HEK293 (cell line): ENCODE measurements around the gene TRAPPC12.
A peak's percentile ranks its signal among the peaks of the same experiment; 100 is the strongest.

Source experiments
- CTCF ChIA-PET: fragments of 350-600 bp; formaldehyde crosslinking; extraction: SDS; loops from one replicate; lab custom pipeline; 2021; ENCODE audit warnings: antibody characterized with exemption; lab: Yijun Ruan, JAX
- POLR2A ChIA-PET: fragments of 300-600 bp; formaldehyde crosslinking; extraction: SDS; loops from one replicate; lab custom pipeline; 2020; ENCODE audit warnings: antibody characterized with exemption, inconsistent platforms; lab: Yijun Ruan, JAX
- H3K27ac ChIP-seq: fragments of 200-500 bp; sonication (Bioruptor generic); 2 replicates; pipeline ENCODE4 v1.5.1; 2014; ENCODE audit warnings: low read depth, low read length, control low read depth, inconsistent platforms; ENCODE audit errors: extremely low read depth
- H3K36me3 ChIP-seq, 2 experiments: fragments of 200-500 bp in 1 of 2; sonication (Bioruptor generic) in 1 of 2; 1 replicate in 1 of 2; 2 replicates in 1 of 2; pipeline ENCODE4 v1.5.1; 2014 to 2017; ENCODE audit warnings: inconsistent platforms in 2 of 2, low read length in 2 of 2; ENCODE audit not compliant: control insufficient read depth in 2 of 2, insufficient read depth in 1 of 2
- H3K4me1 ChIP-seq: fragments of 200-500 bp; sonication (Bioruptor generic); 2 replicates; pipeline ENCODE4 v1.5.1; 2014; ENCODE audit warnings: mild to moderate bottlenecking, low read length, inconsistent platforms; ENCODE audit not compliant: control insufficient read depth, insufficient read depth
- H3K4me3 ChIP-seq: 2 replicates; pipeline ENCODE4 v1.5.1; 2011; ENCODE audit warnings: low read depth, mild to moderate bottlenecking, control low read depth, low read length, moderate library complexity
- H3K9me3 ChIP-seq: fragments of 200-500 bp; sonication (Bioruptor generic); 2 replicates; pipeline ENCODE4 v1.5.1; 2014; ENCODE audit warnings: low read depth, low read length, inconsistent platforms; ENCODE audit not compliant: control insufficient read depth, insufficient read depth
- GLI2 ChIP-seq: fragments of 450-650 bp; formaldehyde crosslinking; IDR thresholded peaks from 2 replicates; pipeline ENCODE4; 2017; ENCODE audit warnings: missing biosample characterization, missing genetic modification characterization, low read depth, borderline replicate concordance
- HOXA7 ChIP-seq: sonication (generic); formaldehyde crosslinking; IDR thresholded peaks from 2 replicates; pipeline ENCODE4 v1.8.1; 2022; ENCODE audit warnings: missing genetic modification reagents, borderline replicate concordance
- OSR2 ChIP-seq: fragments of 450-650 bp; formaldehyde crosslinking; IDR thresholded peaks from 2 replicates; pipeline ENCODE4 v1.5.1; 2016; ENCODE audit warnings: missing biosample characterization, missing genetic modification characterization
- SALL2 ChIP-seq: fragments of 450-650 bp; formaldehyde crosslinking; IDR thresholded peaks from 2 replicates; pipeline ENCODE4 v1.5.0; 2017; ENCODE audit warnings: missing biosample characterization, mild to moderate bottlenecking, missing genetic modification characterization, borderline replicate concordance
- SP2 ChIP-seq: fragments of 450-650 bp; formaldehyde crosslinking; IDR thresholded peaks from 2 replicates; pipeline ENCODE4 v1.5.1; 2016; ENCODE audit warnings: missing biosample characterization, missing genetic modification characterization
- YY2 ChIP-seq: fragments of 450-650 bp; formaldehyde crosslinking; IDR thresholded peaks from 2 replicates; pipeline ENCODE4 v1.5.1; 2016; ENCODE audit warnings: missing biosample characterization, missing genetic modification characterization
- ZBTB17 ChIP-seq: fragments of 450-650 bp; formaldehyde crosslinking; IDR thresholded peaks from 2 replicates; pipeline ENCODE4 v1.5.1; 2016; ENCODE audit warnings: missing biosample characterization, missing genetic modification characterization
- ZBTB48 ChIP-seq: fragments of 450-650 bp; formaldehyde crosslinking; IDR thresholded peaks from 2 replicates; pipeline ENCODE4 v1.5.1; 2016; ENCODE audit warnings: missing biosample characterization, missing genetic modification characterization
- ZIC2 ChIP-seq: fragments of 450-650 bp; formaldehyde crosslinking; IDR thresholded peaks from 2 replicates; pipeline ENCODE4 v1.5.1; 2016; ENCODE audit warnings: missing biosample characterization, missing genetic modification characterization
- ZNF133 ChIP-seq: fragments of 450-650 bp; formaldehyde crosslinking; IDR thresholded peaks from 2 replicates; pipeline ENCODE4 v1.5.1; 2016; ENCODE audit warnings: missing biosample characterization, missing genetic modification characterization
- ZNF138 ChIP-seq: fragments of 450-650 bp; formaldehyde crosslinking; IDR thresholded peaks from 2 replicates; pipeline ENCODE4 v1.5.1; 2016; ENCODE audit warnings: missing biosample characterization, missing genetic modification characterization, borderline replicate concordance
- ZNF169 ChIP-seq: fragments of 450-650 bp; formaldehyde crosslinking; IDR thresholded peaks from 2 replicates; pipeline ENCODE4 v1.5.1; 2016; ENCODE audit warnings: missing biosample characterization, missing genetic modification characterization
- ZNF221 ChIP-seq: fragments of 450-650 bp; formaldehyde crosslinking; IDR thresholded peaks from 2 replicates; pipeline ENCODE4 v1.5.1; 2017; ENCODE audit warnings: missing biosample characterization, missing genetic modification characterization, borderline replicate concordance
- ZNF23 ChIP-seq: fragments of 450-650 bp; formaldehyde crosslinking; IDR thresholded peaks from 2 replicates; pipeline ENCODE4 v1.5.1; 2016; ENCODE audit warnings: missing biosample characterization, missing genetic modification characterization, borderline replicate concordance
- ZNF404 ChIP-seq: fragments of 450-650 bp; formaldehyde crosslinking; IDR thresholded peaks from 2 replicates; pipeline ENCODE4 v1.5.1; 2017; ENCODE audit warnings: missing biosample characterization, missing genetic modification characterization
- ZNF530 ChIP-seq: fragments of 450-650 bp; formaldehyde crosslinking; IDR thresholded peaks from 2 replicates; pipeline ENCODE4 v1.5.1; 2016; ENCODE audit warnings: low read depth, missing biosample characterization, missing genetic modification characterization
- ZNF548 ChIP-seq: fragments of 450-650 bp; formaldehyde crosslinking; IDR thresholded peaks from 2 replicates; pipeline ENCODE4 v1.5.1; 2016; ENCODE audit warnings: missing biosample characterization, missing genetic modification characterization
- ZNF610 ChIP-seq: fragments of 450-650 bp; formaldehyde crosslinking; IDR thresholded peaks from 2 replicates; pipeline ENCODE4 v1.5.1; 2016; ENCODE audit warnings: missing biosample characterization, missing genetic modification characterization, borderline replicate concordance
- ZNF677 ChIP-seq: fragments of 450-650 bp; IDR thresholded peaks from 2 replicates; pipeline ENCODE4 v1.5.0; 2018; ENCODE audit warnings: missing biosample characterization, mild to moderate bottlenecking, missing genetic modification characterization, moderate library complexity
- ZNF707 ChIP-seq: fragments of 450-650 bp; formaldehyde crosslinking; IDR thresholded peaks from 2 replicates; pipeline ENCODE4 v1.5.1; 2016; ENCODE audit warnings: missing biosample characterization, missing genetic modification characterization
- TF ChIP-seq, protein P1 (sequence below): fragments of 450-650 bp; formaldehyde crosslinking; IDR thresholded peaks from 2 replicates; pipeline ENCODE4 v1.5.1; 2016; ENCODE audit warnings: missing biosample characterization, missing genetic modification characterization, low read depth
- TF ChIP-seq, protein P2 (sequence below): fragments of 450-650 bp; formaldehyde crosslinking; IDR thresholded peaks from 2 replicates; pipeline ENCODE4 v1.5.1; 2017; ENCODE audit warnings: missing biosample characterization, missing genetic modification characterization
- TF ChIP-seq, protein P3 (sequence below): IDR thresholded peaks from 2 replicates; pipeline ENCODE4 v1.6.1; 2011; ENCODE audit warnings: mild to moderate bottlenecking, low read depth, low read length, borderline replicate concordance
- TF ChIP-seq, protein P4 (sequence below): fragments of 450-650 bp; formaldehyde crosslinking; IDR thresholded peaks from 2 replicates; pipeline ENCODE4 v1.5.1; 2016; ENCODE audit warnings: missing biosample characterization, missing genetic modification characterization

TRAPPC12 gene

DNA sequence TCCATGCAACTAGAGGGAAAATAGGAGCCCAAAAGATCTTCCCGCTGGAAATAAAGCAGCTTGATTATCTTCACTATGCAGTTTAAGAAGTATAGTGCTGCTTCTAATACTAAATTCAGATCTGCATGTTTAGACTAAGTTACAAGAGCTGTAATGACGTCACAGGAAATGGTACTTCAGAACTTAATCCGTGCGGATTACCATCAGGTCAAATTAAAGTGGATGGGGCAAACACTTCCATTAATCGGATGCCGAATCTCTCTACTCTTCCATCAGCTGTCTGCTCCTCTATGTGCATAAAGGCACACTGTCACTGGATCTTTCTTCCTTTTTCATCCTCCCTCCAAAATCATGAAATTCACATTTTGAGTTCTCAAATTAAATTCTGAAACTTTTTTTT, 52.6 kb downstream of the TRAPPC12 start:
- peaks cover 0 to 47% of the 10 kb centered on the region in 2 experiments; a peak in 2 of 3 replicates for H3K36me3 ChIP-seq
- H3K27ac ChIP-seq: no peak overlapping the region
- TF ChIP-seq SP2 (tag by site-specific recombination): no peak
- TF ChIP-seq ZBTB17 (tag by site-specific recombination): 0 out of 2 replicates have a peak, but pooled peaks have one; percentile 25
- TF ChIP-seq, protein P1, sequence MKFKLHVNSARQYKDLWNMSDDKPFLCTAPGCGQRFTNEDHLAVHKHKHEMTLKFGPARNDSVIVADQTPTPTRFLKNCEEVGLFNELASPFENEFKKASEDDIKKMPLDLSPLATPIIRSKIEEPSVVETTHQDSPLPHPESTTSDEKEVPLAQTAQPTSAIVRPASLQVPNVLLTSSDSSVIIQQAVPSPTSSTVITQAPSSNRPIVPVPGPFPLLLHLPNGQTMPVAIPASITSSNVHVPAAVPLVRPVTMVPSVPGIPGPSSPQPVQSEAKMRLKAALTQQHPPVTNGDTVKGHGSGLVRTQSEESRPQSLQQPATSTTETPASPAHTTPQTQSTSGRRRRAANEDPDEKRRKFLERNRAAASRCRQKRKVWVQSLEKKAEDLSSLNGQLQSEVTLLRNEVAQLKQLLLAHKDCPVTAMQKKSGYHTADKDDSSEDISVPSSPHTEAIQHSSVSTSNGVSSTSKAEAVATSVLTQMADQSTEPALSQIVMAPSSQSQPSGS: peak; percentile 70
- POLR2A ChIA-PET: no interaction called here
- no peaks in the 10 kb centered on the region for H3K9me3 ChIP-seq
- no peaks in the 10 kb centered on the region for H3K4me1 ChIP-seq
- H3K4me3 ChIP-seq: no peak overlapping the region
- CTCF ChIA-PET: interaction anchor here (2.7 kb wide), 1 partner anchor 8 kb away, joined by 29 read pairs; no protein-coding TSS in a partner anchor

DNA sequence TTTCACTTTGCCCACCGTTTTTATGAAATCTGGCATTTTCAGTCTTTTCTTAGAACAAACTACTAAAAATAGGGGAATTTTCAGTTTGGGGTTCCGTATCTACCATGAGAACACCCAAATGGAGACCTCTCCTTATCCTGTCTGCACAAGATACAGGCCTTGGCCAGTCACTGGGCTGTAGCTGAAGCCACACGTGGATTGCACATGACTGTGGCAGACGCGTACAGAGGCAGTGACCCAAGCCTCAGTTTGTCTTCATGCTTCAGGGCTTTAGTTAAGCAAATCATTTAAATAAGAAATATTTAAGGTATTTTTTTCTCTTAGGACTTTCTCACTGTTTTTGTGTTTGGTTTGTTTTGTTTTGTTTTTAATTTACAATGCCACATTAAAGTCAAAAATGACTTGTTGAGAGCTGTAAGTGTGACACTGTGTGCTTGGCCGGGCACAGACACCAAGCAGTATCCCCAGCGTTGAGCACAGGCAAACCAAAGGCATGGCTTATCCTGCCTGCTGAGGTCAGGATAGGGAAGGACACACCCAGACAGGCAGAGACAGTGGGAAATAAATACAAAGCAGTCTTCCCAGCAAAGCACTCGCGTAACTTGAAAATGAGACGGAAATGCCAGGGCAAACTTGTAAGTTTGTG, 53.3 kb downstream of the TRAPPC12 start:
- H3K36me3 ChIP-seq: peaks cover 0 to 42% of the 10 kb centered on the region in 2 experiments; a peak in 2 of 3 replicates
- H3K4me1 ChIP-seq: no peaks in the 10 kb centered on the region
- TF ChIP-seq ZIC2: no peak
- TF ChIP-seq HOXA7 (CRISPR knock-in tag): no peak
- TF ChIP-seq ZNF138: no peak
- no peak for TF ChIP-seq ZNF610 (tag by site-specific recombination)
- TF ChIP-seq OSR2 (tag by site-specific recombination): no peak
- TF ChIP-seq ZNF707 (tag by site-specific recombination): no peak
- no peak for TF ChIP-seq ZNF530 (tag by site-specific recombination)
- TF ChIP-seq ZNF221 (tag by site-specific recombination): no peak
- TF ChIP-seq ZNF677 (tag by site-specific recombination): no peak
- no peak for TF ChIP-seq ZNF133 (tag by site-specific recombination)
- no peak overlapping the region for H3K4me3 ChIP-seq
- POLR2A ChIA-PET: no interaction called here
- CTCF ChIA-PET: interaction anchor here (2.7 kb wide), 1 partner anchor 9 kb away, joined by 29 read pairs; no protein-coding TSS in a partner anchor
- no peaks in the 10 kb centered on the region for H3K9me3 ChIP-seq
- no peak overlapping the region for H3K27ac ChIP-seq

DNA sequence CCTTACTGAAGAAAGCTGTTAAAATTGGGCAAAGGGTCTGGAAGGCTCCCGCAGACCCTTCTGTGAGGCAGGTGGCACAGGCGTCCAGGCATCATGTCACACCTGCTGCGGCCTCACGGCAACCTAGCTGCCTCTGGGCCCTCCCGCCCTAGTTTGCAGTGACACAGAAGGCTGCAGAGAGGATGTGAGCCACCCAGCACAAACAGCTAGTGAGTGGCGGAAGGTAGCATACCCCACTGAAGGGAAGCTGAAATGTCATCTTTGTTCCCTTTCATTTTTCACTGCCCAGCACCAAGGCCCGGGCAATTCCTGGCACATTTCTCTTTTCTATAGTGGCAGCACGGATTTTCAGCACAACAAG, 53.8 kb downstream of the TRAPPC12 start:
- H3K4me3 ChIP-seq: no peak overlapping the region
- H3K4me1 ChIP-seq: no peaks in the 10 kb centered on the region
- peaks cover 0 to 39% of the 10 kb centered on the region in 2 experiments; a peak in 2 of 3 replicates for H3K36me3 ChIP-seq
- CTCF ChIA-PET: interaction anchor here (0.6 to 2.7 kb wide), 3 partner anchors 9 to 1601 kb away, joined by 3 to 29 read pairs (median 3); no protein-coding TSS in a partner anchor
- H3K9me3 ChIP-seq: no peaks in the 10 kb centered on the region
- POLR2A ChIA-PET: no interaction called here
- no peak overlapping the region for H3K27ac ChIP-seq
- TF ChIP-seq, protein P2, sequence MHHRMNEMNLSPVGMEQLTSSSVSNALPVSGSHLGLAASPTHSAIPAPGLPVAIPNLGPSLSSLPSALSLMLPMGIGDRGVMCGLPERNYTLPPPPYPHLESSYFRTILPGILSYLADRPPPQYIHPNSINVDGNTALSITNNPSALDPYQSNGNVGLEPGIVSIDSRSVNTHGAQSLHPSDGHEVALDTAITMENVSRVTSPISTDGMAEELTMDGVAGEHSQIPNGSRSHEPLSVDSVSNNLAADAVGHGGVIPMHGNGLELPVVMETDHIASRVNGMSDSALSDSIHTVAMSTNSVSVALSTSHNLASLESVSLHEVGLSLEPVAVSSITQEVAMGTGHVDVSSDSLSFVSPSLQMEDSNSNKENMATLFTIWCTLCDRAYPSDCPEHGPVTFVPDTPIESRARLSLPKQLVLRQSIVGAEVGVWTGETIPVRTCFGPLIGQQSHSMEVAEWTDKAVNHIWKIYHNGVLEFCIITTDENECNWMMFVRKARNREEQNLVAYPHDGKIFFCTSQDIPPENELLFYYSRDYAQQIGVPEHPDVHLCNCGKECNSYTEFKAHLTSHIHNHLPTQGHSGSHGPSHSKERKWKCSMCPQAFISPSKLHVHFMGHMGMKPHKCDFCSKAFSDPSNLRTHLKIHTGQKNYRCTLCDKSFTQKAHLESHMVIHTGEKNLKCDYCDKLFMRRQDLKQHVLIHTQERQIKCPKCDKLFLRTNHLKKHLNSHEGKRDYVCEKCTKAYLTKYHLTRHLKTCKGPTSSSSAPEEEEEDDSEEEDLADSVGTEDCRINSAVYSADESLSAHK (tag by site-specific recombination): no peak
- TF ChIP-seq ZNF404 (no peak), ZBTB48 (tag by site-specific recombination) (no peak), ZNF169 (tag by site-specific recombination) (no peak), ZNF548 (tag by site-specific recombination) (no peak), SALL2 (no peak), ZNF23 (tag by site-specific recombination) (no peak), GLI2 (no peak), YY2 (no peak)
- TF ChIP-seq, protein P3, sequence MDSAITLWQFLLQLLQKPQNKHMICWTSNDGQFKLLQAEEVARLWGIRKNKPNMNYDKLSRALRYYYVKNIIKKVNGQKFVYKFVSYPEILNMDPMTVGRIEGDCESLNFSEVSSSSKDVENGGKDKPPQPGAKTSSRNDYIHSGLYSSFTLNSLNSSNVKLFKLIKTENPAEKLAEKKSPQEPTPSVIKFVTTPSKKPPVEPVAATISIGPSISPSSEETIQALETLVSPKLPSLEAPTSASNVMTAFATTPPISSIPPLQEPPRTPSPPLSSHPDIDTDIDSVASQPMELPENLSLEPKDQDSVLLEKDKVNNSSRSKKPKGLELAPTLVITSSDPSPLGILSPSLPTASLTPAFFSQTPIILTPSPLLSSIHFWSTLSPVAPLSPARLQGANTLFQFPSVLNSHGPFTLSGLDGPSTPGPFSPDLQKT: no peak
- TF ChIP-seq, protein P4, sequence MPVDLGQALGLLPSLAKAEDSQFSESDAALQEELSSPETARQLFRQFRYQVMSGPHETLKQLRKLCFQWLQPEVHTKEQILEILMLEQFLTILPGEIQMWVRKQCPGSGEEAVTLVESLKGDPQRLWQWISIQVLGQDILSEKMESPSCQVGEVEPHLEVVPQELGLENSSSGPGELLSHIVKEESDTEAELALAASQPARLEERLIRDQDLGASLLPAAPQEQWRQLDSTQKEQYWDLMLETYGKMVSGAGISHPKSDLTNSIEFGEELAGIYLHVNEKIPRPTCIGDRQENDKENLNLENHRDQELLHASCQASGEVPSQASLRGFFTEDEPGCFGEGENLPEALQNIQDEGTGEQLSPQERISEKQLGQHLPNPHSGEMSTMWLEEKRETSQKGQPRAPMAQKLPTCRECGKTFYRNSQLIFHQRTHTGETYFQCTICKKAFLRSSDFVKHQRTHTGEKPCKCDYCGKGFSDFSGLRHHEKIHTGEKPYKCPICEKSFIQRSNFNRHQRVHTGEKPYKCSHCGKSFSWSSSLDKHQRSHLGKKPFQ (tag by site-specific recombination): no peak
